Measurements from ENCODE around the gene RNF151.

DNA sequence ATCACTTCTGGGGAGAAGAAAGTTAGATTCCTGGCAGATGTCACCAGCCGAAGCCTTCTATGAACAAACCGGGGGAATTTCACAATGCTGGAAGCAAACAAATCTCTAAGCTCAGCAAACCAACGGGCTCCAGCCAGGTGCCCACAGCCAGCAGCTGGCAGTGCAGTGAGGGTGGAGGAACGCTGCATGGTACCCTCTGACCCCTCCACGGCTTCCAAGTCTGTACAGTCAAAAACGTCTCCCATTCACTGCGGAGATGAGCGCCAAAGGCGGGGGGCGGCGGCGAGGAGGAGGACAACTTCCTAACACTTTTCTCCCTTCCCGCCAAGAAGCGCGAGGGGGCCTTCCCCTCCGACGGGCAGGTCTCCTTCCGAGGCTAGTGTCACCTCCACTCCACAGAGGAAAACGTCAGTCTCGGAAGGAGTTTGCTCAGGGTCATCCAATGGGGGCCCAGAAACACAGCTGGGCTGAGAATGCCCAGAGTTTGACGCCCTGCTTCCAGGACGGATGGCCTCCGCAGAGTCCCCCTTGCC is 42.0 kb downstream of the RNF151 start:
- no peak for TF ChIP-seq EZH2 (IDR thresholded peaks at IDR 0.05; ENCODE audit: insufficient read depth, low read length)
- TF ChIP-seq, protein P1, sequence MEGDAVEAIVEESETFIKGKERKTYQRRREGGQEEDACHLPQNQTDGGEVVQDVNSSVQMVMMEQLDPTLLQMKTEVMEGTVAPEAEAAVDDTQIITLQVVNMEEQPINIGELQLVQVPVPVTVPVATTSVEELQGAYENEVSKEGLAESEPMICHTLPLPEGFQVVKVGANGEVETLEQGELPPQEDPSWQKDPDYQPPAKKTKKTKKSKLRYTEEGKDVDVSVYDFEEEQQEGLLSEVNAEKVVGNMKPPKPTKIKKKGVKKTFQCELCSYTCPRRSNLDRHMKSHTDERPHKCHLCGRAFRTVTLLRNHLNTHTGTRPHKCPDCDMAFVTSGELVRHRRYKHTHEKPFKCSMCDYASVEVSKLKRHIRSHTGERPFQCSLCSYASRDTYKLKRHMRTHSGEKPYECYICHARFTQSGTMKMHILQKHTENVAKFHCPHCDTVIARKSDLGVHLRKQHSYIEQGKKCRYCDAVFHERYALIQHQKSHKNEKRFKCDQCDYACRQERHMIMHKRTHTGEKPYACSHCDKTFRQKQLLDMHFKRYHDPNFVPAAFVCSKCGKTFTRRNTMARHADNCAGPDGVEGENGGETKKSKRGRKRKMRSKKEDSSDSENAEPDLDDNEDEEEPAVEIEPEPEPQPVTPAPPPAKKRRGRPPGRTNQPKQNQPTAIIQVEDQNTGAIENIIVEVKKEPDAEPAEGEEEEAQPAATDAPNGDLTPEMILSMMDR (IDR thresholded peaks at IDR 0.05; ENCODE audit: insufficient read depth, low read depth, low read length), result no peak

Data from astrocyte (in vitro differentiated cells and primary cell).